Fibroblast of lung (primary cell): ENCODE results near the gene NANOG. TPM values are rescaled to one million over a fixed set of nuclear protein-coding genes. Genes with fewer than 3 reads are reported as not detected.
"Not testable (repeated sequence)": the region's sequence is repeated elsewhere in the genome, so short reads cannot be mapped to it uniquely, and the experiment has no call there.

Source experiments
- DNase-seq, 2 donors: peaks; one replicate each; pipeline versions ENCODE4 v3.0.0 to v3.0.0-alpha.2; 2010; ENCODE audit warnings: low read depth in 2 of 2
- H2AFZ ChIP-seq: 2 replicates; pipeline ENCODE4 v1.5.1; 2012; ENCODE audit warnings: low read length, control low read depth, inconsistent platforms
- H3K27ac ChIP-seq: 2 replicates; pipeline ENCODE4 v1.5.1; 2011; ENCODE audit warnings: low read length, control low read depth; ENCODE audit not compliant: insufficient read depth
- H3K27me3 ChIP-seq: 2 replicates; pipeline ENCODE4 v1.5.1; 2011; ENCODE audit warnings: mild to moderate bottlenecking, low read length; ENCODE audit not compliant: control insufficient read depth, insufficient read depth
- H3K36me3 ChIP-seq: 2 replicates; pipeline ENCODE4 v1.5.1; 2011; ENCODE audit warnings: low read length; ENCODE audit not compliant: control insufficient read depth, insufficient read depth
- H3K4me1 ChIP-seq: 2 replicates; pipeline ENCODE4 v1.5.1; 2011; ENCODE audit warnings: low read length; ENCODE audit not compliant: control insufficient read depth, insufficient read depth; ENCODE audit errors: extremely low read depth
- H3K4me2 ChIP-seq: 2 replicates; pipeline ENCODE4 v1.5.1; 2011; ENCODE audit warnings: low read length, control low read depth; ENCODE audit not compliant: insufficient read depth; ENCODE audit errors: extremely low read depth
- H3K4me3 ChIP-seq, 4 experiments: fragments of 200-600 bp in 1 of 4; sonication (generic) in 1 of 4; replicated peaks in 1 of 4; 2 replicates each; pipeline ENCODE4 v1.5.1; 2011 to 2016; ENCODE audit warnings: low read length in 4 of 4, low read depth in 3 of 4, mild to moderate bottlenecking in 3 of 4, control low read depth in 2 of 4, inconsistent platforms in 1 of 4, mixed read lengths in 1 of 4; ENCODE audit not compliant: insufficient read depth in 1 of 4; ENCODE audit errors: control extremely low read depth in 1 of 4
- H3K79me2 ChIP-seq: 2 replicates; pipeline ENCODE4 v1.5.1; 2012; ENCODE audit warnings: mild to moderate bottlenecking, low read length, inconsistent platforms; ENCODE audit not compliant: control insufficient read depth, insufficient read depth
- H3K9ac ChIP-seq: 2 replicates; pipeline ENCODE4 v1.5.1; 2011; ENCODE audit warnings: mild to moderate bottlenecking, low read length, control low read depth; ENCODE audit not compliant: insufficient read depth
- H3K9me3 ChIP-seq: 2 replicates; pipeline ENCODE4 v1.5.1; 2012; ENCODE audit warnings: low read depth, low read length; ENCODE audit not compliant: control insufficient read depth, insufficient read depth
- H4K20me1 ChIP-seq: 2 replicates; pipeline ENCODE4 v1.5.1; 2011; ENCODE audit warnings: low read length; ENCODE audit not compliant: control insufficient read depth, insufficient read depth; ENCODE audit errors: extremely low read depth
- CTCF ChIP-seq, 2 donors: IDR thresholded peaks in 1 of 2; conservative IDR thresholded peaks in 1 of 2; 1 replicate in 1 of 2; 2 replicates in 1 of 2; pipeline ENCODE4 v1.5.1; 2011 to 2012; ENCODE audit warnings: low read length in 2 of 2, control low read depth in 1 of 2, inconsistent platforms in 1 of 2, low read depth in 1 of 2, mild to moderate bottlenecking in 1 of 2
- EZH2 ChIP-seq: IDR thresholded peaks from 2 replicates; pipeline ENCODE4 v1.5.1; 2012; ENCODE audit warnings: low read length, control low read depth, mild to moderate bottlenecking; ENCODE audit errors: missing control alignments
- polyA plus RNA-seq, 2 donors: library from polyadenylated mRNA; depleted of rRNA in 1 of 2; stranded (reverse) in 1 of 2; unstranded in 1 of 2; fragments of >200 nt; gene quantifications; 2 replicates each; pipeline ENCODE4 v1.2.1, GENCODE V29; 2011 to 2012; ENCODE audit warnings: missing spikeins in 1 of 2
- total RNA-seq: library from RNA; depleted of rRNA; stranded (reverse); fragments of >200 nt; gene quantifications from 2 replicates; pipeline ENCODE4 v1.2.1, GENCODE V29; 2014

NANOG gene
- total and polyA plus RNA-seq, 2 donors (not counting 1 experiment from before 2014, with no cell fraction given): 0.02 TPM; not detected in 1

GRCh38 chr12:7787574-7788293 is 1.5 kb upstream of the NANOG start:
- H3K4me3 ChIP-seq: no peak overlapping the region
- no peaks in the 10 kb centered on the region for H3K36me3 ChIP-seq
- H3K27ac ChIP-seq: no peak overlapping the region
- no peak overlapping the region for H3K9ac ChIP-seq
- no peaks in the 10 kb centered on the region for H3K9me3 ChIP-seq
- H2AFZ ChIP-seq: no peak overlapping the region
- peaks cover 2% of the 10 kb centered on the region for H3K27me3 ChIP-seq
- TF ChIP-seq EZH2 (no peak), CTCF (conservative IDR thresholded peaks at IDR 0.05 in 1 of 2, IDR thresholded peaks at IDR 0.05 in 1 of 2; ENCODE audit: low read depth in 1 of 2, low read length in 2 of 2) (no peak)
- peak in 1 of 2 donors; percentile 26 for DNase-seq
- H3K4me2 ChIP-seq: no peak overlapping the region
- no peaks in the 10 kb centered on the region for H4K20me1 ChIP-seq
- no peaks in the 10 kb centered on the region for H3K4me1 ChIP-seq
- no peaks in the 10 kb centered on the region for H3K79me2 ChIP-seq

- H3K79me2 ChIP-seq: no peaks in the 10 kb centered on the region
- TF ChIP-seq CTCF (conservative IDR thresholded peaks at IDR 0.05 in 1 of 2, IDR thresholded peaks at IDR 0.05 in 1 of 2; ENCODE audit: low read depth in 1 of 2, low read length in 2 of 2) (no peak), EZH2 (no peak)
- no peak overlapping the region for H3K4me2 ChIP-seq
- no peak overlapping the region for H3K27ac ChIP-seq
- H3K27me3 ChIP-seq: peaks cover 2% of the 10 kb centered on the region
- H4K20me1 ChIP-seq: no peaks in the 10 kb centered on the region
- no peak for DNase-seq
- H3K36me3 ChIP-seq: no peaks in the 10 kb centered on the region
- H3K4me3 ChIP-seq: no peak overlapping the region
- no peaks in the 10 kb centered on the region for H3K9me3 ChIP-seq
- H3K4me1 ChIP-seq: no peaks in the 10 kb centered on the region
- H2AFZ ChIP-seq: no peak overlapping the region
- no peak overlapping the region for H3K9ac ChIP-seq
Measured at GRCh38 chr12:7788294-7788660, 925 bp upstream of the NANOG start.

GRCh38 chr12:7793211-7793610 is 4.0 kb downstream of the NANOG start:
- no peaks in the 10 kb centered on the region for H4K20me1 ChIP-seq
- no peak overlapping the region for H3K27ac ChIP-seq
- no peak overlapping the region for H3K4me3 ChIP-seq
- no peak for DNase-seq
- H3K9ac ChIP-seq: no peak overlapping the region
- TF ChIP-seq CTCF (conservative IDR thresholded peaks at IDR 0.05 in 1 of 2, IDR thresholded peaks at IDR 0.05 in 1 of 2; ENCODE audit: low read depth in 1 of 2, low read length in 2 of 2) (no peak), EZH2 (no peak)
- no peaks in the 10 kb centered on the region for H3K4me1 ChIP-seq
- no peak overlapping the region for H2AFZ ChIP-seq
- peaks cover 1% of the 10 kb centered on the region for H3K27me3 ChIP-seq
- no peaks in the 10 kb centered on the region for H3K9me3 ChIP-seq
- no peaks in the 10 kb centered on the region for H3K36me3 ChIP-seq
- no peaks in the 10 kb centered on the region for H3K79me2 ChIP-seq
- no peak overlapping the region for H3K4me2 ChIP-seq

- not testable (repeated sequence) for H3K27me3 ChIP-seq, H3K27ac ChIP-seq, H3K9me3 ChIP-seq, H3K4me1 ChIP-seq, H2AFZ ChIP-seq, H3K9ac ChIP-seq, H3K79me2 ChIP-seq, H3K4me3 ChIP-seq, H4K20me1 ChIP-seq, DNase-seq, H3K4me2 ChIP-seq, H3K36me3 ChIP-seq
Measured at GRCh38 chr12:7797269-7797668, 8.1 kb downstream of the NANOG start.
